ENCODE data around the gene CYP46A1.

Gene CYP46A1

DNA sequence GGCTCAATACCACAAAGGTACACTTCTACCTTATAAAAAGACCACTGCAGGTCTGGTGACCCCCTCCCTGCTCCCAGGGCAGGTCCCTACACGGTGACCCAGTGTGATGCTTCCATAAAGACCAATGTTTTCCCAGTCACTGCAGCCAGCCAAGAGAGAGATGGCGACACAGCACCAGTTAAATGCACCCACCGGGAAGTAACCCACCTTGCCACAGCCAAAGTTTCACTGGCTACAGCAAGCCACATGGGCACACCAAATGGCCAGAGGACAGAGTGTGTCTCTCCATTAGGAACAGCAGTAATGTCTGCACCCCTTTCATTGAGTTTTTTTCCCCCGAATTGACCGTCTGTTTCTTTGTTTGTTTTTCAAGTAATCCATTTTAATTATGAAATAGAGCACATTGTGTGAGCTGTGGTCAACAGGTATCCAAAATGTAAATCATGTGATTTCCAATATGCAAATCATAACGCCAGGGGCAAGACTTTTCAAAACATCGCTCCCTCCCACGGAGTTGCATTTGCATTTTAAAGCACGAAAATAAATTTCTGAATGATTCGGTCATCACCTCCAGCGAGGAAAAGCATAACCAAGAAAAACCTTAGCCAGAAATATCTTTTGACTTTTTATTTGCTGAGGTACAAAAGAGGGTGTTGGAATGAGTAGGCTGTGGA, 60.2 kb downstream of the CYP46A1 start:
- no peak for DNase-seq (ENCODE audit: low read depth in 2 of 2)

- DNase-seq (ENCODE audit: low read depth in 2 of 2), result no peak
Observed at GRCh38 chr14:99744873-99745224, 60.8 kb downstream of the CYP46A1 start.

DNA sequence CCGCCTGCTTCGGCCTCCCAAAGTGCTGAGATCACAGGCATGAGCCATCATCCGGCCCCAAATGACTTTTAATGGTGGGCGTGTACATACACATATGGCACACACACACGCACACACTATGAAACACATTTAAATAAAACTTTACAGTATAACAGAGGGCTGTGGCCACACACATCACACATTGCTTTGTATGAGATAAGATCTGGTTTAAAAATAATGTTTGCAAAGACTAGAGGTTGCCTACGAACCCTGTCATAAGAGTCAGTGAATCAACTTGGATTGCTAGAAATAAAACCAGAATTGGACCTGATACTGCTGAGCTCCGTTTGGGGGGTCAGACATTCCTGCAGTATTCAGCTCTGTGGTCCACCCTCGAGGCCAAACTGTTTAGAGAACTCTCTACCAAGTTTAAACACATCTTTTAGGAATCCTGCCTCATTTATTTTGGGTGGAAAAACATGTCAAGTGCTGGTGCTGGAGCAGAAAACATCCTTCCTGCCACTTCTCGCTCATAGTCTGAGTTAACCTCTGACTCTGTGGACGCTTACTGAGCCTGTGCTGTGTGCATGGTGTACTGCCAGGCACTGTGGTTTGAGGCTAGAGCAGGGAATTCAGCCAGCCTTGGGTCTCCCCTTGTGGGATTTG, 61.3 kb downstream of the CYP46A1 start:
- no peak for DNase-seq (ENCODE audit: low read depth in 2 of 2)

DNA sequence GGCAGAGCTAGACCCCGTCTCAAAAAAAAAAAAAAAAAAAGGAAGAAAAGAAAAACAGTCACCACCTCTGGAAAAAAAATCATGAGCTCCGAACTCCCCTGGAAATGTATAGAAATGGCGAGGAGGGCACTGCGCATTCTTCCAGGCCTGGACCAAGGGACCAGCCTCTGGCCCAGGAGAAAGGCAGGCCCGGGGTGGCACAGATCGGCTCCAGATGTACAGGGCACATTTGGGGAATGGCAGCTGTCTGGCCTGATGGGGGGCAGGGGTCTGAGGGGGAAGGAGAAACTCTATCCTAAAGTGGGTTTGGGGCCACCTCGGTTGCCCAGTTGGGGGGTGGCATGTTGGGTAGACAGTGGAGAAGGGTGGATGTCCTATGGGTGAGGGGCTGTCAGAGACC, 63.1 kb downstream of the CYP46A1 start:
- DNase-seq (ENCODE audit: low read depth in 2 of 2), result no peak

DNA sequence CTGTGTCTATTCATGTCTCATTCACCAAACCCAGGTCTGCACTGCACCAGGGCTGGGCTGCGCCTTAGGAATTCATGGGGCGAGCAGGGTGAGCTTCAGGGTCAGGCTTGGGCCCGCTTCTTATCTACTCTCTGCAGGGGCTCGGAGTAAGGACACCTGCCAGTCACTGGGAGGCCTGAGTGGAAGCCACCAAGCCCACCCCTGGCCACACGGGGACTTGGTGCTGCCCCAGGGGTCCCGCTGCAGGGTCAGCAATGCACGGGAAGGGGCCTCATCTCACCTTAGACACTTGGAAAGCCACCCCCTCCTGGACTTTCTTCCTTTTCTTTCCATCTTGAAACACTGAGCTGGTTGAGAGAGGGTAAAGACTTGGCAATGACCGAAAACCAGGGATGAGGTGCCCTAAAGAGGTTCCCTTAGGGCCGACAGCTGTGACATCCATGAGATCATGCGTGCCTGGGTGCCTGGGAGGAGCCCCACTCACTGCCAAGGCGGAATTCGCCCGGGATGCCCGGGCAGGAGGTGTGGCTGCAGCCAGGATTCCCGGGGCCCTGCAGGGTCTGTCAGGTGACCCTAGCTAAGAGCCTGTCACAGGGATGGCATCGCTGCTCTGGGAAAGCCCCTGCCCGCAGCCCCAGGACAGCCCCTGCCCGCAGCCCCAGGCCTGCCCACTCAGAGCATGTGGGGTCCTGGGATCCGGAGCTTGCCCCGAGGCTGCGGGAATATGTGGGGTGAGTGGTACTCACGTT, 63.7 kb downstream of the CYP46A1 start:
- DNase-seq (ENCODE audit: low read depth in 2 of 2), result no peak

DNA sequence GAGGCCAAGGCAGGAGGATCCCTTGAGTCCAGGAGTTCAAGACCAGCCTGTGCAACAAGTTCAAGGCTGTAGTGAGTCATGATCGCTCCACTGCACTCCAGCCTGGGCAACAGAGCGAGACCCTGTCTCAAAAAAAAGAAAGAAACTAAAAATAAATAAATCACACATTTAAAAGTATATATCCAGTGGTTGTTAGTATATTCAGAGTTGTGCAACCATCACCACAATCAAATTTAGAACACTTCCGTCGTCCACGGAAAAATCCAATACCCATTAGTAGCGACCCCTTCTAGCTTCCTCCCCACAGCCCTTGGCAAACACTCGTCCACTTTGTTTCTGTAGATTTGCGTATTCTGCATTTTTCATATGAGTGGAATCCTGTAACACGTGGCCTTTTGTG, 64.4 kb downstream of the CYP46A1 start:
- DNase-seq (ENCODE audit: low read depth in 2 of 2), result no peak

DNA sequence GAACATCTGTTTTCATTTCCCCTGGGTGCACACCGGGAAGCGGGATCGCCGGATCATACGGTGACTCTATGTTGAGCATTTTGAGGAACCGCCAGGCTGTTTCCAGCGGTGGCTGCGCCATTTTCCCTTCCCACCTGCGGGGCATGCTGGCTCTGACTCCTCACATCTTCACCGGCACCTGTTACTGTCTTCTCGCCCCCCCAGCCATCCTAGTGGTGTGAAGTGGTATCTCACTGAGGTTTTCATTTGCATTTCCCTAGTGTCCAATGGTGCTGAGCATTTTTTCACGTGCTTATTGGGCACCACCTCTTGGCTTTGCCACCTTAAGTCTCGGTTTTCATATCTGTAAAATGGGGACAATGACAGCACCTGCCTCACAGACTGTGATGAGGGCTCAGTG, 65.0 kb downstream of the CYP46A1 start:
- DNase-seq (ENCODE audit: low read depth in 2 of 2), result no peak

- DNase-seq (ENCODE audit: low read depth in 2 of 2), result no peak
Observed at GRCh38 chr14:99749763-99750715, 65.9 kb downstream of the CYP46A1 start.

GRCh38 chr14:99750746-99751450, 66.8 kb downstream of the CYP46A1 start:
- DNase-seq (ENCODE audit: low read depth in 2 of 2), result no peak

DNA sequence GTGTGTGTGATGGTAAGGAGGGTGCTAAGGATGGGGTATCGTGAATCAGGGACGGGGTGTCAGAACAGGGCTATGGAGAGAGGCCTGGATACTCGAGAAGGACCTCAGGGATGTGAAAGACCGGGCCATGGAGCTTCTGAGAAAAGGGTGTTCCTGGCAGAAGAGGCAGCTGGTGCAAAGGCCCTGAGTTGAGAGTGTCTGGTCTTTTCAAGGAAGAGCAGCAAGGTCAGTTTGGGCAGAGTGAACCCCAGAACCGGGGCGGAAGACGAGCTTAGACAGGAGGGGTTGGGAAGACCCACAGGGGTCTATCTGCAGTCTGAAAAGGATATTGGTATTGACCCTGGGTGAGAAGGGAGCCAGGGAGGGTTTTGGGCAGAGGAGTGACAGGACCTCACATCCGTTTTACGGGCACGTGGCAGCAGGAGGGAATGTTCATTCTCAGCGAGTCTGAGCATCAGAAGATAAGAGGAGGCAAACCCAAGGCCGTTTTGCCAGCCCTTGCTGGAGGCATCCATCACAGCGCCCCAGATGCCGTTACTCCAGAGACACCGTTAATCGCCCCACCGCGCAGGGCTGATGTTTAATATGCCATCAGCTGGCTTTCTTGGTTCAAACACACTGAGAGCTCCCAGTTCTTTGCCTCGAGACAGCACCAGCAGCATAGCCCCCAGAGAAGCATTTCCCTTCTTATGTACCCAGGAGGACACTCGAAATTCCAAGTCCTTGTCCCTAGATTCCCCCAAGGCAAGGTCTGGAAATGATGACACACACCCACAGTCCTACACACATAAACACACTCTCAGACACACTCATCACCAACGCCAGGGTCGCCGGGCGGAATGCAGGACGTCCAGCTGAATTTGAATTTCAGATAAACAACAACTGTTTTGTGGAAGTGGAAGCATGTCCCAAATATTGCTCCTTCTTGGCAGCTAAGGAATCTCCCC, 67.7 kb downstream of the CYP46A1 start:
- DNase-seq (ENCODE audit: low read depth in 2 of 2), result no peak

DNA sequence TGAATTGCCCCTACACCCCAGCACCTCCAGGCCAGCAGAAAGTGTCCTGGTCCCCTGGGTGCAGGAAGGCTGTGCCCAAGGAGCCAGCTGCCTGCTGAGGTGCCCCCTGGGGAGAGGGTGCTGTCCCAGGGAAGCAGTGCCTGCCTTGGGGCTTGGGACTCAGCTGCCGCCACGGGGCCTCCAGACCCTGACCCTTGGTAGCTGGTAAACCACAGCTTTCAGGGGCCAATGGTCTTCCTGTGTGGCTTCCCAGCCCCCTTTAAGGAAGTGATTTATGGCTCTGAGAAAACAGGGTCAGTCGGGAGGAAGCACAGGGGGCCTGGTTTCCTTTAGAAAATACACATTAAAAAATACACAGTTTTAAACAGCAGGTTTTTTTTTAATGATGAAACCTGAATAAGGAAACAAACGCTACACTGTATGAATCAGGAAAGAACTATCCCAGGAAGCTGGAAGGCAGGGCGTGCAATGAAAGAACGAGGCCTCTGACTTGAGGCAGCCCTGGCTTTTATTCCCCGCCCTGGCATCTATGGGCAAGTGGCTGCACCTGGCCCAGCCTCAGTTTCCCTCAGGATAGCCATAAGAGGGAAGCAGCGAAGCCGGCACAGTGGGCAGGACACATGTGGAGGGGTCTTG, 68.5 kb downstream of the CYP46A1 start:
- DNase-seq (ENCODE audit: low read depth in 2 of 2), result no peak

DNA sequence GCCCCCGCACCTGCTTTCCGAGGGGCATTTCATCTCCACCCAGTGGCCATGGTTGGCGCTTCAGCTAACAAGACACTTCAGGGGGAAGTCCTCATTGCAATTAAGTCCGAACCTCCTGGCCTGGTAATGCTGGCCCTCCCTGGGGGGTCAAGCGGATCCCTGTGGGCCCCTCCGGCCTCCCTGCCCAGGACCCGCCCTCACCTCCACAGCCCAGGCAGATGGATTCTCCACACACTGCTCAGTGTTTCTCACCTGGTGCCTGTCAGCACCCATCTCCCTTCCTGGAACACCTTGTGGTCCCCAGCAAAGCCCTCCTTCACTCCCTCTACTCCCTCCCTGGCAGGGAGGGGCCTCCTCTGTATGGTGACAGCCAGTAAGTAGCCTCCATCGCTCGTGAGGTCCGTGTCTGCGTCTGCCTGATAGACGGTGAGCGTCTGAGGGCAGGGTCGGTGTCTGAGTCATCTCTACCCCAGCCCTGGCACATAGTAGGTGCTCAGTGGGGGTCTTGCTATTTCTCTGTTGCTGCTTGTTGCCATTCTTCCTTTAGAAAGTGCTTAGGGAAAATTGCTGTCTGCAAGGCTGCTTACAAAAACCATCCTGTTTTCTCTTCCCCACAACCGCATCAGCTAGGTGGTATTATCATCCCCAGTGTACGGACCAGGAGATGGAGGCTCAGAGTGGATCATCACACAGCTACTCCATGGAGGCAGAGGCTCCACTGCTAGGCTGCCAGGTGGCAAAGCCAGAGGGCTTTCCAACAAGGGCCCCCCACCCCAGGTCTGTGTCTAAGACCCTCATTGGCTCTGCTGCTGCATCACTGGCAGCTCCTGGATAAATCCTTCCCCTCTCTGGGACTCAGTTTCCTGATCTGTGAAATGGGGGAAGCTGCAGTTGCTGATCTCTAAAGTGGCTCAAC, 69.4 kb downstream of the CYP46A1 start:
- DNase-seq (ENCODE audit: low read depth in 2 of 2), result no peak

- DNase-seq (ENCODE audit: low read depth in 2 of 2), result peak in 1 of 2 donors; percentile 25
Observed at GRCh38 chr14:99754141-99755067, 70.3 kb downstream of the CYP46A1 start.

- DNase-seq (ENCODE audit: low read depth in 2 of 2), result no peak
Observed at GRCh38 chr14:99755068-99755405, 70.9 kb downstream of the CYP46A1 start.

- DNase-seq (ENCODE audit: low read depth in 2 of 2), result no peak
Observed at GRCh38 chr14:99755629-99756603, 71.8 kb downstream of the CYP46A1 start.

GRCh38 chr14:99756796-99757195, 72.7 kb downstream of the CYP46A1 start:
- no peak for DNase-seq (ENCODE audit: low read depth in 2 of 2)
